MM.1S (cell line): Measurements from ENCODE around the gene TJP2.

Experiments
- DNase-seq: peaks from one replicate; pipeline ENCODE4 v3.0.0-alpha.2; 2015
- H2AFZ ChIP-seq: fragments of 300-600 bp; sonication (generic); 2 replicates; pipeline ENCODE4 v1.6.0; 2016; ENCODE audit warnings: antibody characterized with exemption, low read length
- H3F3A ChIP-seq: fragments of 300-600 bp; sonication (generic); 2 replicates; pipeline ENCODE4 v1.6.1; 2016; ENCODE audit warnings: mild to moderate bottlenecking, antibody characterized with exemption, low read length, moderate library complexity, mixed read lengths; ENCODE audit not compliant: insufficient read depth
- H3K27ac ChIP-seq: fragments of 300-600 bp; sonication (generic); 2 replicates; pipeline ENCODE4 v1.5.1; 2016; ENCODE audit warnings: mild to moderate bottlenecking, low read length
- H3K27me3 ChIP-seq: fragments of 300-600 bp; sonication (generic); replicated peaks from 2 replicates; pipeline ENCODE4 v1.6.0; 2016; ENCODE audit warnings: low read length; ENCODE audit not compliant: insufficient read depth
- H3K36me3 ChIP-seq: fragments of 300-600 bp; sonication (generic); replicated peaks from 2 replicates; pipeline ENCODE4 v1.6.1; 2016; ENCODE audit warnings: mild to moderate bottlenecking, low read length, mixed read lengths; ENCODE audit not compliant: insufficient read depth
- H3K4me1 ChIP-seq: fragments of 300-600 bp; sonication (generic); 2 replicates; pipeline ENCODE4 v1.6.1; 2016; ENCODE audit warnings: low read length, mixed read lengths
- H3K4me2 ChIP-seq: fragments of 300-600 bp; sonication (generic); 2 replicates; pipeline ENCODE4 v1.6.0; 2016; ENCODE audit warnings: low read depth, low read length
- H3K4me3 ChIP-seq: fragments of 300-600 bp; sonication (generic); 2 replicates; pipeline ENCODE4 v1.5.1; 2016; ENCODE audit warnings: low read length, mixed read lengths
- H3K79me2 ChIP-seq: fragments of 300-600 bp; sonication (generic); 2 replicates; pipeline ENCODE4 v1.6.1; 2016; ENCODE audit warnings: mixed run types, low read length, mixed read lengths
- H3K9ac ChIP-seq: fragments of 300-600 bp; sonication (generic); 2 replicates; pipeline ENCODE4 v1.6.1; 2016; ENCODE audit warnings: low read length, mixed read lengths
- H3K9me2 ChIP-seq: fragments of 300-600 bp; sonication (generic); replicated peaks from 2 replicates; pipeline ENCODE4 v1.6.1; 2016; ENCODE audit warnings: mild to moderate bottlenecking, low read length, mixed read lengths; ENCODE audit not compliant: insufficient read depth
- H3K9me3 ChIP-seq: fragments of 300-600 bp; sonication (generic); replicated peaks from 2 replicates; pipeline ENCODE4 v1.6.1; 2016; ENCODE audit warnings: mild to moderate bottlenecking, low read length, mixed read lengths; ENCODE audit not compliant: insufficient read depth
- H4K20me1 ChIP-seq: fragments of 300-600 bp; sonication (generic); 2 replicates; pipeline ENCODE4 v1.6.1; 2016; ENCODE audit warnings: mild to moderate bottlenecking, low read length, moderate library complexity, mixed read lengths; ENCODE audit not compliant: insufficient read depth
- EZH2 ChIP-seq: fragments of 300-600 bp; sonication (generic); optimal IDR thresholded peaks from 2 replicates; pipeline ENCODE3; 2017; ENCODE audit warnings: low read depth, mild to moderate bottlenecking, antibody characterized with exemption, low read length, mixed read lengths
- EZH2phosphoT487 ChIP-seq: fragments of 300-600 bp; sonication (generic); IDR thresholded peaks from 2 replicates; pipeline ENCODE4 v1.6.1; 2018; ENCODE audit warnings: antibody characterized with exemption, low read length
- TF ChIP-seq, protein P1 (sequence below): fragments of 300-600 bp; sonication (generic); IDR thresholded peaks from 2 replicates; pipeline ENCODE4 v1.5.1; 2016; ENCODE audit warnings: antibody characterized with exemption, low read length, mixed read lengths

Gene TJP2

DNA sequence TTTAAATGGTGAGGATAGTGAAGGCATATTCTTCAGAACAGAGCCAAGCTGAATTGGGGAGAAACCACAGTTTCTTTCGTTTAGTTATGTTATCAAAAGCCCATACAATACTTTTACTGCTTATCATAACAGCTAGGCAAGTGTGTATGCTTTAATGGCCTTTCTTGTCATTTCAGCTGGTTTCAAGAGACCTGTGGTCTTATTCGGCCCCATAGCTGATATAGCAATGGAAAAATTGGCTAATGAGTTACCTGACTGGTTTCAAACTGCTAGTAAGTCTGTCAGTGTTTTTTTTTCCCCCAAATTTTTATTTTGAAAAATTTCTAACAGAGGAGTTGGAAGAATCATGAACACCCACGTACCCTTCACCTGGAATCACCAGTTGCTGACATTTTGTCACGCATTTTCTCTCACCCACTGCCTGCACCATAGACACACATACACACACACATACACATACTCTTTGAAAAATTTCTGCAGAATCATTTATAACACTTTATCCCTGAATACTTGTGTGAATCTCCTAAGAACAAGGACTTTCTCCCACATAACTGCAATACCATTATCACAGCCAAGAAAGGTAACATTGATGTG lies 63.7 kb downstream of the TJP2 start:
- Histone ChIP-seq H3K9me3 (no peaks in the 10 kb centered on the region), H3K9me2 (no peaks in the 10 kb centered on the region), H2AFZ (no peak overlapping the region), H3K4me3 (no peak overlapping the region), H3K27me3 (no peaks in the 10 kb centered on the region), H3K9ac (no peak overlapping the region), H3K27ac (no peak overlapping the region), H3K4me1 (no peaks in the 10 kb centered on the region), H3K4me2 (no peak overlapping the region), H3K36me3 (0 out of 2 replicates have a peak, but pooled peaks cover 7% of the 10 kb centered on the region), H4K20me1 (no peaks in the 10 kb centered on the region), H3K79me2 (no peaks in the 10 kb centered on the region), H3F3A (no peaks in the 10 kb centered on the region)
- no peak for DNase-seq
- TF ChIP-seq EZH2phosphoT487 (no peak), EZH2 (no peak)
- TF ChIP-seq, protein P1, sequence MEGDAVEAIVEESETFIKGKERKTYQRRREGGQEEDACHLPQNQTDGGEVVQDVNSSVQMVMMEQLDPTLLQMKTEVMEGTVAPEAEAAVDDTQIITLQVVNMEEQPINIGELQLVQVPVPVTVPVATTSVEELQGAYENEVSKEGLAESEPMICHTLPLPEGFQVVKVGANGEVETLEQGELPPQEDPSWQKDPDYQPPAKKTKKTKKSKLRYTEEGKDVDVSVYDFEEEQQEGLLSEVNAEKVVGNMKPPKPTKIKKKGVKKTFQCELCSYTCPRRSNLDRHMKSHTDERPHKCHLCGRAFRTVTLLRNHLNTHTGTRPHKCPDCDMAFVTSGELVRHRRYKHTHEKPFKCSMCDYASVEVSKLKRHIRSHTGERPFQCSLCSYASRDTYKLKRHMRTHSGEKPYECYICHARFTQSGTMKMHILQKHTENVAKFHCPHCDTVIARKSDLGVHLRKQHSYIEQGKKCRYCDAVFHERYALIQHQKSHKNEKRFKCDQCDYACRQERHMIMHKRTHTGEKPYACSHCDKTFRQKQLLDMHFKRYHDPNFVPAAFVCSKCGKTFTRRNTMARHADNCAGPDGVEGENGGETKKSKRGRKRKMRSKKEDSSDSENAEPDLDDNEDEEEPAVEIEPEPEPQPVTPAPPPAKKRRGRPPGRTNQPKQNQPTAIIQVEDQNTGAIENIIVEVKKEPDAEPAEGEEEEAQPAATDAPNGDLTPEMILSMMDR: no peak

DNA sequence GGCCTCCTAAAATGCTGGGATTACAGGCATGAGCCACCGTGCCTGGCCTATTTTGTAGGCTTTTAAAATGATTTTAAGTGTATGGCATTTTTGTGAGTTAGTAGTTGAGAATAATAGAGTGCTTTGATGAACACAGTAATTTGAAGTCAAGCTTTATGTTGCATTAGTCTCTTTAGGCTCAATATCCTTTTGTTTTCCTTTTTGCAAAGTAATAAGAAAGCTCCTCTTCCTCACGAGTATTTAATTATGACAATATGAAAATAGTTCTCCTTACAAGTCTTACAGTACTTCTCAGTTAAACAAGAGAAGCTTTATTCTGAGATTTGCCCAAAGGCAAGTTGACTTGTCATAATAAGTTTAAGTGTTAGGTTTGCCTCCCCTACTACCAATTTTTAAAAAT lies 69.0 kb downstream of the TJP2 start:
- no peak overlapping the region for H2AFZ ChIP-seq
- TF ChIP-seq EZH2phosphoT487 (no peak), EZH2 (no peak)
- TF ChIP-seq, protein P1: no peak
- no peak overlapping the region for H3K27ac ChIP-seq
- H3K9me3 ChIP-seq: no peaks in the 10 kb centered on the region
- no peak overlapping the region for H3K4me2 ChIP-seq
- H3K4me3 ChIP-seq: no peak overlapping the region
- no peak for DNase-seq
- no peaks in the 10 kb centered on the region for H3F3A ChIP-seq
- H4K20me1 ChIP-seq: no peaks in the 10 kb centered on the region
- no peaks in the 10 kb centered on the region for H3K9me2 ChIP-seq
- H3K9ac ChIP-seq: no peak overlapping the region
- H3K27me3 ChIP-seq: no peaks in the 10 kb centered on the region
- no peaks in the 10 kb centered on the region for H3K79me2 ChIP-seq
- no peaks in the 10 kb centered on the region for H3K4me1 ChIP-seq
- H3K36me3 ChIP-seq: 0 out of 2 replicates have a peak, but pooled peaks cover 9% of the 10 kb centered on the region

DNA sequence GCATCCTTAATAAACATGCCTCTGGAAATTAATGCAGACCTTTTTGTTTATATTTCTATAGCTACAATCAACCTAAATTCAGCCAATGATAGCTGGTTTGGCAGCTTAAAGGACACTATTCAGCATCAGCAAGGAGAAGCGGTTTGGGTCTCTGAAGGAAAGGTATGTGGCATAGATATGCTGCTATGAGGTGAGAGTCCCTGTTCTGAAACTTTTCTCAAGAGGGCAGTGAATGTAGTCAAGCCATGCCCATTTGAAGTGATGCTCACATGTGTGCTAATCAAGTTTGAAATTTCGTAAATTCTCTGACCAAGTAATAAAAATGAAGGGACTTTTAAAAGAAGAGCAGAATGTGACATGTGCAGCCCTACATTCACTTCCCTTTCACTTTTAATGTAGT lies 72.6 kb downstream of the TJP2 start:
- Histone ChIP-seq H3K4me3 (no peak overlapping the region), H3K4me2 (no peak overlapping the region), H3K79me2 (no peaks in the 10 kb centered on the region), H3K4me1 (no peaks in the 10 kb centered on the region), H2AFZ (no peak overlapping the region), H3K9ac (no peak overlapping the region), H4K20me1 (no peaks in the 10 kb centered on the region), H3K27ac (no peak overlapping the region), H3F3A (no peaks in the 10 kb centered on the region), H3K27me3 (no peaks in the 10 kb centered on the region), H3K9me3 (no peaks in the 10 kb centered on the region), H3K9me2 (no peaks in the 10 kb centered on the region), H3K36me3 (0 out of 2 replicates have a peak, but pooled peaks cover 2% of the 10 kb centered on the region)
- TF ChIP-seq, protein P1: no peak
- TF ChIP-seq EZH2phosphoT487 (no peak), EZH2 (no peak)
- no peak for DNase-seq
